ENCODE results near the gene SS18L1.

Gene SS18L1

DNA sequence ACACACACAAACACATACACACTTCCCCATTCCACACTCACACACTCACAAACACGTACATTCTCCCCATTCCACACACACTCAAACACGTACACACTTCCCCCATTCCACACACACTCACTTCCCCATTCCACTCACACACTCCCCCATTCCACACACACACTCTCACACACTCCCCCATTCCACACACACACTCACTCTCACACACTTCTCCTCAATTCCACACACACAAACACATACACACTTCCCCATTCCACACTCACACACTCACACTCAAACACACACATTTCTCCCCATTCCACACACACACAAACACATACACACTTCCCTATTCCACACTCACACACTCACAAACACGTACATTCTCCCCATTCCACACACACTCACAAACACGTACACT lies 86.1 kb downstream of the SS18L1 start:
- DNase-seq, result no peak

DNA sequence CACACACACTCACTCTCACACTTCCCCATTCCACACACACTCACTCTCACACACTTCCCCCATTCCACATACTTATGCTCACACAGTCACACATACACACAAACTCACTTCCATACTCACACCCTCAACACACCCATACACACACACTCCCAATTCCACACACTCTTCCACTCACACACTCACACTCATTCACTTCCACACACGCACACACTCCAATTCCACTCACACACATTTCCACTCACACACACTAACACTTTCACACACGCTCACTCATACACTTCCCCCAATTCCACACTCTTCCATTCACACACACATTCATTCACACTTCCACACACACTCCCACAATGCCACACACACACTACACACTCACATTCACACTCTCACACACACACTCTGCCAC lies 86.7 kb downstream of the SS18L1 start:
- no peak for DNase-seq

DNA sequence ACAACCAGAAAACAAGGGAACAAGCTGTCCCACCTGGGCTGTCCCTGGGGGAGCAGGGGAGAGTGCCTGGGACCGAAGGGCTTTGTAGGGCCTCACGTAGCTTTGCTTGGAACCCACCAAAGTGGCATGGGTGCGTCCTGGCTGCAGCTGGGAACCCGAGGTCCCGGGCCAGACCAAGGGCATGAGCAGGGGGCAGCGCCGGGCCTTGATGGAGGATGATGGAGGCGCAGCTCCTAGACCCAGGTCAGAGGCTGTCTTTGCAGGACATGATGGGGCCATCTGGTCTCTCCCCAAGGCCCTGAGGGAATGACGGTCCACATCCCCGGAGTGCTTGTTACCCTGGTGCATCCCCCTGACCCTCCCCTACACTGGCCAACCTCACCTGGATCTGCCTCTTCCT lies 87.1 kb downstream of the SS18L1 start:
- no peak for DNase-seq

DNA sequence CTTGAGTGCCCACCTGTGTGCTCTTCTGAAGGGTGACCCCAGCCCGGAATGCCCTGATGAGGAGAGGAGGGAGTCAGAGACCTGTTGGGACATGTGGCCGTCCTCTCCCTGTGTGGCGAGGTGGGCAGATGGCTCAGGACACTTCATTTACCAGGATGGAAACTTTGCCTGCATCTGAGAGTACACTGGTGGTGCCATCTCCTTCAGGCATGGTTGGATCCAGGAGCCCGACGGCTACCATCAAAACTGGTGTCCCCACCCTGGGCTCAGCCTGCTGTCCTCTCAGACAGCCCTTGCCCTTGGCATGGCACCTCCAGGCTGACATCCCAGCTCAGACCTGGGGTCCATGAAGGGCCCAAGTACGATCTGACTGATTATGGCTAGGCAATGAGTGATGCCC lies 87.7 kb downstream of the SS18L1 start:
- no peak for DNase-seq

Data from CD4-positive, alpha-beta T cell treated with Interleukin-15 for 1 hour (primary cell).